Activated naive CD4-positive, alpha-beta T cell treated with anti-CD3 and anti-CD28 coated beads for 36 hours (primary cell): ENCODE data around the gene PHACTR3. TPM values are rescaled to one million over a fixed set of nuclear protein-coding genes. Genes with fewer than 3 reads are reported as not detected.

ENCODE experiments used
- CTCF ChIA-PET: fragments of 350-600 bp; sonication (Branson Sonifier 250); formaldehyde crosslinking; loops from one replicate; lab custom pipeline; 2021; ENCODE audit warnings: antibody characterized with exemption; lab: Charles Lee
- DNase-seq: peaks from one replicate; pipeline ENCODE4 v3.0.0-alpha.2; 2020
- H3K27ac Mint-ChIP-seq: one replicate; pipeline ENCODE4 v1.8.0; 2021; ENCODE audit warnings: mild to moderate bottlenecking, mixed read lengths
- H3K27me3 Mint-ChIP-seq: one replicate; pipeline ENCODE4 v1.8.0; 2021; ENCODE audit warnings: low read depth, mixed read lengths
- H3K36me3 Mint-ChIP-seq: one replicate; pipeline ENCODE4 v1.8.0; 2021; ENCODE audit warnings: low read depth, mixed read lengths
- H3K4me1 Mint-ChIP-seq: one replicate; pipeline ENCODE4 v1.8.0; 2021; ENCODE audit warnings: low read depth, mixed read lengths
- H3K4me3 Mint-ChIP-seq: one replicate; pipeline ENCODE4 v1.8.0; 2021; ENCODE audit warnings: mild to moderate bottlenecking, moderate library complexity, mixed read lengths
- H3K9me3 Mint-ChIP-seq: one replicate; pipeline ENCODE4 v1.8.0; 2021; ENCODE audit warnings: mixed read lengths
- intact Hi-C: fragments of 100-400 bp; cut with micrococcal nuclease; formaldehyde crosslinking; loops from one replicate; pipeline ENCODE4 v1.15.1; 2023
- total RNA-seq, 2 experiments: library from RNA; stranded (reverse); gene quantifications; one replicate each; pipeline ENCODE4 v1.2.3, GENCODE V29; 2021

PHACTR3 gene
- total RNA-seq, 2 experiments from 2014 or later: not detected

- no peaks in the 10 kb centered on the region for H3K9me3 Mint-ChIP-seq
- no peak overlapping the region for H3K4me3 Mint-ChIP-seq
- DNase-seq: no peak
- H3K27ac Mint-ChIP-seq: no peak overlapping the region
- no peaks in the 10 kb centered on the region for H3K36me3 Mint-ChIP-seq
- peaks cover 12% of the 10 kb centered on the region for H3K27me3 Mint-ChIP-seq
- intact Hi-C loops: no loop called here
- CTCF ChIA-PET: no interaction called here
- no peaks in the 10 kb centered on the region for H3K4me1 Mint-ChIP-seq
Measured at GRCh38 chr20:59630526-59630925, 26.2 kb downstream of the PHACTR3 start.

GRCh38 chr20:59631751-59632540, 27.6 kb downstream of the PHACTR3 start:
- Mint-ChIP-seq H3K9me3 (no peaks in the 10 kb centered on the region), H3K27ac (no peak overlapping the region), H3K4me1 (no peaks in the 10 kb centered on the region), H3K4me3 (no peak overlapping the region), H3K36me3 (no peaks in the 10 kb centered on the region), H3K27me3 (peaks cover 10% of the 10 kb centered on the region)
- no peak for DNase-seq
- intact Hi-C loops: no loop called here
- CTCF ChIA-PET: no interaction called here

- DNase-seq: no peak
- no peaks in the 10 kb centered on the region for H3K4me1 Mint-ChIP-seq
- CTCF ChIA-PET: no interaction called here
- no peak overlapping the region for H3K27ac Mint-ChIP-seq
- intact Hi-C loops: no loop called here
- H3K9me3 Mint-ChIP-seq: no peaks in the 10 kb centered on the region
- H3K27me3 Mint-ChIP-seq: peaks cover 5% of the 10 kb centered on the region
- no peak overlapping the region for H3K4me3 Mint-ChIP-seq
- no peaks in the 10 kb centered on the region for H3K36me3 Mint-ChIP-seq
Measured at GRCh38 chr20:59632541-59633113, 28.3 kb downstream of the PHACTR3 start.

- Mint-ChIP-seq H3K4me3 (no peak overlapping the region), H3K27me3 (peaks cover 2% of the 10 kb centered on the region), H3K36me3 (no peaks in the 10 kb centered on the region), H3K9me3 (no peaks in the 10 kb centered on the region), H3K4me1 (no peaks in the 10 kb centered on the region), H3K27ac (no peak overlapping the region)
- CTCF ChIA-PET: no interaction called here
- intact Hi-C loops: no loop called here
- DNase-seq: no peak
Measured at GRCh38 chr20:59633656-59634251, 29.4 kb downstream of the PHACTR3 start.

GRCh38 chr20:59634435-59635005, 30.2 kb downstream of the PHACTR3 start:
- CTCF ChIA-PET: no interaction called here
- H3K27ac Mint-ChIP-seq: no peak overlapping the region
- H3K4me1 Mint-ChIP-seq: no peaks in the 10 kb centered on the region
- H3K36me3 Mint-ChIP-seq: no peaks in the 10 kb centered on the region
- intact Hi-C loops: no loop called here
- no peaks in the 10 kb centered on the region for H3K9me3 Mint-ChIP-seq
- H3K27me3 Mint-ChIP-seq: peaks cover 2% of the 10 kb centered on the region
- no peak for DNase-seq
- no peak overlapping the region for H3K4me3 Mint-ChIP-seq

GRCh38 chr20:59636766-59637370, 32.5 kb downstream of the PHACTR3 start:
- Mint-ChIP-seq H3K36me3 (no peaks in the 10 kb centered on the region), H3K4me1 (no peaks in the 10 kb centered on the region), H3K9me3 (no peaks in the 10 kb centered on the region), H3K27ac (no peak overlapping the region), H3K4me3 (no peak overlapping the region), H3K27me3 (no peaks in the 10 kb centered on the region)
- intact Hi-C loops: no loop called here
- CTCF ChIA-PET: no interaction called here
- DNase-seq: no peak

- DNase-seq: no peak
- CTCF ChIA-PET: no interaction called here
- no peaks in the 10 kb centered on the region for H3K4me1 Mint-ChIP-seq
- no peak overlapping the region for H3K27ac Mint-ChIP-seq
- H3K27me3 Mint-ChIP-seq: no peaks in the 10 kb centered on the region
- intact Hi-C loops: no loop called here
- H3K9me3 Mint-ChIP-seq: no peaks in the 10 kb centered on the region
- H3K4me3 Mint-ChIP-seq: no peak overlapping the region
- no peaks in the 10 kb centered on the region for H3K36me3 Mint-ChIP-seq
Measured at GRCh38 chr20:59640267-59640666, 35.9 kb downstream of the PHACTR3 start.

GRCh38 chr20:59643615-59644061, 39.3 kb downstream of the PHACTR3 start:
- intact Hi-C loops: no loop called here
- Mint-ChIP-seq H3K9me3 (no peaks in the 10 kb centered on the region), H3K4me1 (no peaks in the 10 kb centered on the region), H3K27ac (no peak overlapping the region), H3K4me3 (no peak overlapping the region), H3K27me3 (peaks cover 2% of the 10 kb centered on the region), H3K36me3 (no peaks in the 10 kb centered on the region)
- no peak for DNase-seq
- CTCF ChIA-PET: no interaction called here

GRCh38 chr20:59644371-59644939, 40.1 kb downstream of the PHACTR3 start:
- no peaks in the 10 kb centered on the region for H3K4me1 Mint-ChIP-seq
- intact Hi-C loops: no loop called here
- no peak for DNase-seq
- no peaks in the 10 kb centered on the region for H3K36me3 Mint-ChIP-seq
- CTCF ChIA-PET: no interaction called here
- no peaks in the 10 kb centered on the region for H3K9me3 Mint-ChIP-seq
- no peak overlapping the region for H3K4me3 Mint-ChIP-seq
- no peak overlapping the region for H3K27ac Mint-ChIP-seq
- H3K27me3 Mint-ChIP-seq: peaks cover 6% of the 10 kb centered on the region

GRCh38 chr20:59645271-59645670, 40.9 kb downstream of the PHACTR3 start:
- Mint-ChIP-seq H3K4me1 (no peaks in the 10 kb centered on the region), H3K27me3 (peaks cover 6% of the 10 kb centered on the region), H3K27ac (no peak overlapping the region), H3K9me3 (no peaks in the 10 kb centered on the region), H3K4me3 (no peak overlapping the region), H3K36me3 (no peaks in the 10 kb centered on the region)
- CTCF ChIA-PET: no interaction called here
- DNase-seq: no peak
- intact Hi-C loops: no loop called here

GRCh38 chr20:59645761-59646171, 41.4 kb downstream of the PHACTR3 start:
- Mint-ChIP-seq H3K4me3 (no peak overlapping the region), H3K4me1 (no peaks in the 10 kb centered on the region), H3K9me3 (no peaks in the 10 kb centered on the region), H3K36me3 (no peaks in the 10 kb centered on the region), H3K27me3 (peaks cover 6% of the 10 kb centered on the region), H3K27ac (no peak overlapping the region)
- DNase-seq: no peak
- CTCF ChIA-PET: no interaction called here
- intact Hi-C loops: no loop called here

GRCh38 chr20:59646487-59646886, 42.1 kb downstream of the PHACTR3 start:
- H3K4me1 Mint-ChIP-seq: no peaks in the 10 kb centered on the region
- H3K27ac Mint-ChIP-seq: no peak overlapping the region
- intact Hi-C loops: no loop called here
- no peaks in the 10 kb centered on the region for H3K9me3 Mint-ChIP-seq
- CTCF ChIA-PET: no interaction called here
- H3K36me3 Mint-ChIP-seq: no peaks in the 10 kb centered on the region
- DNase-seq: no peak
- H3K27me3 Mint-ChIP-seq: peaks cover 6% of the 10 kb centered on the region
- H3K4me3 Mint-ChIP-seq: no peak overlapping the region
